HepG2 (cell line): ENCODE data around the gene MTFP1. TPM values are rescaled to one million over a fixed set of nuclear protein-coding genes. Genes with fewer than 3 reads are reported as not detected.

Experiments
- ASH2L ChIP-seq: fragments of 300-600, 200-600 bp; sonication (generic); IDR thresholded peaks from 2 replicates; pipeline ENCODE4 v1.7.0; 2017; ENCODE audit warnings: low read depth, mild to moderate bottlenecking, moderate library complexity, mixed read lengths, low read length; ENCODE audit not compliant: insufficient read length
- ATF7-NPFF ChIP-seq: sonication (generic); formaldehyde crosslinking; IDR thresholded peaks from 2 replicates; pipeline ENCODE4 v1.8.1; 2023; ENCODE audit warnings: mild to moderate bottlenecking, low read depth, missing genetic modification reagents, moderate library complexity
- FLYWCH1 ChIP-seq: sonication (generic); formaldehyde crosslinking; IDR thresholded peaks from 2 replicates; pipeline ENCODE4 v1.8.1; 2023; ENCODE audit warnings: mild to moderate bottlenecking, missing genetic modification reagents
- GPN1 ChIP-seq: sonication (generic); formaldehyde crosslinking; IDR thresholded peaks from 2 replicates; pipeline ENCODE4 v1.5.1; 2020; ENCODE audit warnings: missing genetic modification reagents, borderline replicate concordance
- HNRNPL ChIP-seq: fragments of 200-400 bp; formaldehyde crosslinking; IDR thresholded peaks from 2 replicates; pipeline ENCODE4 v1.6.1; 2017; ENCODE audit warnings: mild to moderate bottlenecking, low read depth, low read length
- MAF1 ChIP-seq: sonication (generic); formaldehyde crosslinking; IDR thresholded peaks from 2 replicates; pipeline ENCODE4 v1.5.0; 2020; ENCODE audit warnings: missing genetic modification reagents, borderline replicate concordance
- NKX3-1 ChIP-seq: sonication (generic); formaldehyde crosslinking; IDR thresholded peaks from 2 replicates; pipeline ENCODE4 v1.5.0; 2020; ENCODE audit warnings: missing genetic modification reagents
- NRL ChIP-seq: sonication (generic); formaldehyde crosslinking; IDR thresholded peaks from 2 replicates; pipeline ENCODE4 v1.5.0; 2020; ENCODE audit warnings: missing genetic modification reagents, mild to moderate bottlenecking, moderate library complexity, borderline replicate concordance
- POLR2G ChIP-seq: fragments of 200-400 bp; formaldehyde crosslinking; IDR thresholded peaks from 2 replicates; pipeline ENCODE4 v1.6.1; 2018; ENCODE audit warnings: mild to moderate bottlenecking, low read depth, low read length, moderate library complexity
- THAP8 ChIP-seq: sonication (generic); formaldehyde crosslinking; IDR thresholded peaks from 2 replicates; pipeline ENCODE4 v1.5.1; 2020; ENCODE audit warnings: missing genetic modification reagents, mild to moderate bottlenecking, borderline replicate concordance
- ZBTB21 ChIP-seq: sonication (generic); formaldehyde crosslinking; IDR thresholded peaks from 2 replicates; pipeline ENCODE4 v1.4.0; 2020; ENCODE audit warnings: missing genetic modification reagents
- ZFP36 ChIP-seq: fragments of 150-350 bp; IDR thresholded peaks from 2 replicates; pipeline ENCODE4 v1.6.1; 2018; ENCODE audit warnings: borderline replicate concordance, low read length, low read depth; ENCODE audit not compliant: partially characterized antibody
- ZFP41 ChIP-seq: sonication (generic); formaldehyde crosslinking; IDR thresholded peaks from 2 replicates; pipeline ENCODE4 v1.4.0; 2020; ENCODE audit warnings: mild to moderate bottlenecking, missing genetic modification reagents, borderline replicate concordance
- ZNF180 ChIP-seq: sonication (generic); formaldehyde crosslinking; IDR thresholded peaks from 2 replicates; pipeline ENCODE4 v1.4.0; 2020; ENCODE audit warnings: low read depth, missing genetic modification reagents, borderline replicate concordance
- ZNF20 ChIP-seq: sonication (generic); formaldehyde crosslinking; IDR thresholded peaks from 2 replicates; pipeline ENCODE4 v1.4.0; 2020; ENCODE audit warnings: mild to moderate bottlenecking, moderate library complexity, missing genetic modification reagents
- ZNF382 ChIP-seq: sonication (generic); formaldehyde crosslinking; IDR thresholded peaks from 2 replicates; pipeline ENCODE4 v1.5.0; 2020; ENCODE audit warnings: missing genetic modification reagents, mild to moderate bottlenecking, borderline replicate concordance
- ZNF569 ChIP-seq: sonication (generic); formaldehyde crosslinking; IDR thresholded peaks from 2 replicates; pipeline ENCODE4 v1.5.0; 2020; ENCODE audit warnings: mild to moderate bottlenecking, missing genetic modification reagents, moderate library complexity, borderline replicate concordance
- ZNF670 ChIP-seq: sonication (generic); formaldehyde crosslinking; IDR thresholded peaks from 2 replicates; pipeline ENCODE4 v1.8.0; 2022; ENCODE audit warnings: mild to moderate bottlenecking, missing genetic modification reagents, borderline replicate concordance
- ZNF720 ChIP-seq: sonication (generic); formaldehyde crosslinking; IDR thresholded peaks from 2 replicates; pipeline ENCODE4 v1.4.0; 2020; ENCODE audit warnings: missing genetic modification reagents
- ZNF790 ChIP-seq: sonication (generic); formaldehyde crosslinking; IDR thresholded peaks from 2 replicates; pipeline ENCODE4 v1.8.0; 2022; ENCODE audit warnings: missing genetic modification reagents, mild to moderate bottlenecking, borderline replicate concordance
- ZSCAN22 ChIP-seq: sonication (generic); formaldehyde crosslinking; IDR thresholded peaks from 2 replicates; pipeline ENCODE4 v1.4.0; 2020; ENCODE audit warnings: mild to moderate bottlenecking, missing genetic modification reagents
- ZXDC ChIP-seq: sonication (generic); formaldehyde crosslinking; IDR thresholded peaks from 2 replicates; pipeline ENCODE4 v1.5.0; 2020; ENCODE audit warnings: mild to moderate bottlenecking, missing genetic modification reagents
- polyA plus RNA-seq, 8 experiments: library from polyadenylated mRNA; depleted of rRNA in 3 of 8; stranded (reverse) in 7 of 8; unstranded in 1 of 8; fragments of >200 nt; fragmentation: Illumina TruSeq in 4 of 8; extraction: Trizol in 4 of 8; gene quantifications; 2 replicates each; pipeline versions ENCODE4 v1.2.1 to v1.2.3, GENCODE V29; 2011 to 2016; ENCODE audit warnings: low read depth in 4 of 8, missing spikeins in 1 of 8, mixed read lengths in 1 of 8; ENCODE audit not compliant: insufficient read depth in 1 of 8
- total RNA-seq, 5 experiments: library from RNA; depleted of rRNA; stranded (reverse); fragments of >200 nt; fragmentation: Illumina TruSeq; extraction: Trizol; gene quantifications; 2 replicates each; pipeline ENCODE4 v1.2.3, GENCODE V29; 2016; ENCODE audit warnings: low read depth in 1 of 5
- TF ChIP-seq, protein P1 (sequence below): sonication (generic); formaldehyde crosslinking; IDR thresholded peaks from 2 replicates; pipeline ENCODE4 v1.4.0; 2020; ENCODE audit warnings: mild to moderate bottlenecking, low read depth, missing genetic modification reagents
- TF ChIP-seq, protein P2 (sequence below): sonication (generic); formaldehyde crosslinking; IDR thresholded peaks from 2 replicates; pipeline ENCODE4 v1.4.0; 2020; ENCODE audit warnings: missing genetic modification reagents, borderline replicate concordance

The MTFP1 gene
- total and polyA plus RNA-seq, 2 of the 13 experiments (the other 11 are each of a cell fraction or from before 2014, with no cell fraction given), result 29.5 to 45.6 TPM

DNA sequence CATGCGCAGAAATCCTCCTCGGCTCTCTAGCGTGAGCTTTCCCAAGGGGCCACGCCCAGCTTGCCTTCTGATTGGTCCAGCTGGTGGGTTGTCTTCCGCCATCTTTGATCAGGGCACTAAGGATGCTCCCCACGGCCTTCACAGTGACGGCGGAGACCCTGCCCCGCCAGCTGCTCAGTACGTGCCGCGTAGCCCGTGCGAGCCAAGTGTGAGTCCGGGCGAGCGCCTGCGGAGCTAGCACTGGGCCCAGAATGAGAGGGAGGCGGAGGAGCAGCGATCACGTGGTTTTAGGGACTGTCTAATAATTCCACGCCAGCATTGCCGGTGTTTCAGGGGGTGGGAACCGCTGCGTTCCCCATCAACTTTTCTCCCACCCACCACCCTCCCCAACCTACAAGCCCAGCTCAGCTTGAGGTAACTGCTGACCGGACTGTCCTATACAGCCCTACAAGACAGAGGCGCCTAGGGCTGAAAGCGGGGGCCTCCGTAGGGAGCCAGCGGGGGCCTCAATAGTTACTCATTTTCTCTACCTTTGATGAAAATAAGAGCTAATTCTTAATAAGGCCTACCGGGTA is 1.5 kb upstream of the MTFP1 start (continued):
- TF ChIP-seq, protein P1, sequence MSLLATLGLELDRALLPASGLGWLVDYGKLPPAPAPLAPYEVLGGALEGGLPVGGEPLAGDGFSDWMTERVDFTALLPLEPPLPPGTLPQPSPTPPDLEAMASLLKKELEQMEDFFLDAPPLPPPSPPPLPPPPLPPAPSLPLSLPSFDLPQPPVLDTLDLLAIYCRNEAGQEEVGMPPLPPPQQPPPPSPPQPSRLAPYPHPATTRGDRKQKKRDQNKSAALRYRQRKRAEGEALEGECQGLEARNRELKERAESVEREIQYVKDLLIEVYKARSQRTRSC (CRISPR knock-in tag), result no peak
- TF ChIP-seq ZNF20 (CRISPR knock-in tag), result peak; percentile 98
- no peak for TF ChIP-seq MAF1
- TF ChIP-seq ZNF382, result no peak
- TF ChIP-seq ZFP41 (CRISPR knock-in tag), result no peak
- TF ChIP-seq ASH2L, result peak; percentile 56
- TF ChIP-seq ZNF670, result peak; percentile 77
- no peak for TF ChIP-seq ZNF569 (CRISPR knock-in tag)
- TF ChIP-seq, protein P2, sequence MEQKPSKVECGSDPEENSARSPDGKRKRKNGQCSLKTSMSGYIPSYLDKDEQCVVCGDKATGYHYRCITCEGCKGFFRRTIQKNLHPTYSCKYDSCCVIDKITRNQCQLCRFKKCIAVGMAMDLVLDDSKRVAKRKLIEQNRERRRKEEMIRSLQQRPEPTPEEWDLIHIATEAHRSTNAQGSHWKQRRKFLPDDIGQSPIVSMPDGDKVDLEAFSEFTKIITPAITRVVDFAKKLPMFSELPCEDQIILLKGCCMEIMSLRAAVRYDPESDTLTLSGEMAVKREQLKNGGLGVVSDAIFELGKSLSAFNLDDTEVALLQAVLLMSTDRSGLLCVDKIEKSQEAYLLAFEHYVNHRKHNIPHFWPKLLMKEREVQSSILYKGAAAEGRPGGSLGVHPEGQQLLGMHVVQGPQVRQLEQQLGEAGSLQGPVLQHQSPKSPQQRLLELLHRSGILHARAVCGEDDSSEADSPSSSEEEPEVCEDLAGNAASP, result peak; percentile 49; the same call in 1 of the 2 replicates
- peak; percentile 69 for TF ChIP-seq POLR2G
- TF ChIP-seq ZNF180 (CRISPR knock-in tag), result no peak
- no peak for TF ChIP-seq ZBTB21 (CRISPR knock-in tag)
- TF ChIP-seq NKX3-1 (CRISPR knock-in tag), result no peak; the same call in 1 of the 2 replicates
- no peak for TF ChIP-seq ZSCAN22 (CRISPR knock-in tag)
- TF ChIP-seq ZNF720 (CRISPR knock-in tag), result no peak
- TF ChIP-seq ZXDC (CRISPR knock-in tag), result no peak
- no peak for TF ChIP-seq GPN1 (CRISPR knock-in tag)
- no peak for TF ChIP-seq HNRNPL
- TF ChIP-seq ATF7-NPFF (CRISPR knock-in tag), result no peak
- TF ChIP-seq NRL (CRISPR knock-in tag), result no peak
- no peak for TF ChIP-seq THAP8 (CRISPR knock-in tag)
- TF ChIP-seq ZFP36, result no peak
- TF ChIP-seq ZNF790 (CRISPR knock-in tag), result no peak
- no peak for TF ChIP-seq FLYWCH1 (CRISPR knock-in tag)
